SHP77 treated with DMSO at 0.1 percent for 48 hours (cell line): ENCODE measurements around the gene TULP4.
A peak's percentile ranks its signal among the peaks of the same experiment; 100 is the strongest.
"Not testable (repeated sequence)": the region's sequence is repeated elsewhere in the genome, so short reads cannot be mapped to it uniquely, and the experiment has no call there.

ENCODE experiments used
- DNase-seq: peaks from one replicate; lab custom pipeline; 2025; lab: John Stamatoyannopoulos, UW

Gene TULP4

DNA sequence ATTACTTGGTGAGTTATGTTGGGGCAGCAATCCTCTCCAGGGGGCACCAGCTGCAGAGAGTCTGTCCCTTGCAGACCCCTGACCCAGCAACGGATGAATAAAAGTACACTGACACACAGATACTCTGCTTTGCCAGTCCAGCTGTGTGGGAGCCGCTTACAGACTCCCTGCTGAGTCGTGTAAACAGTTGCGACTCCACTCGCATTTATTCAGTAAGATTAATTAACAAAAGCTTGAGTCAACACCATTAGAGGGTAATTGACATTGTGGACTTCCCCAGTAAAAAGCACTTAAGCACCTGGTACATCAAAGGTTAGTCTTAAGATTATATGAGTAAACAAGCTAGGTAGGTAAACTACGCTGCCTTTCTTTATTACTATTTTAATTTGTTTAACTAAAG, 155.7 kb downstream of the TULP4 start:
- DNase-seq = peak; percentile 63

DNA sequence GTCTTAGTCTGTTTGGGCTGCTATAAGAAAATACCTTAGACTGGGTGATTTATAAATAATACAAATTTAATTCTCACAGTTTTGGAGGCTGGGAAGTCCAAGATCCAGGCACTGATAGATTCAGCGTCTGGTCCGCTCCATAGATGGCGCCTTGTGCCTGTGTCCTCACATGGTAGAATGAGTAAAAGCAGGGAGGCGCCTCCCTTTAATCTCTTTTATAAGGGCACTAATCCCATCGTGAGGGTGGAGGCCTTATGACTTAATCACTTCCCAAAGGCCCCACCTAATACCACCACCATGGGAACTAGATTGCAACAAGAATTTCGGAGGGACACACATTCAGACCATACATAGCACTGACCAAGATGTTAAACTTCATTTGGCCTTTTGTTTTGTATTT, 156.4 kb downstream of the TULP4 start:
- DNase-seq = peak; percentile 38

DNA sequence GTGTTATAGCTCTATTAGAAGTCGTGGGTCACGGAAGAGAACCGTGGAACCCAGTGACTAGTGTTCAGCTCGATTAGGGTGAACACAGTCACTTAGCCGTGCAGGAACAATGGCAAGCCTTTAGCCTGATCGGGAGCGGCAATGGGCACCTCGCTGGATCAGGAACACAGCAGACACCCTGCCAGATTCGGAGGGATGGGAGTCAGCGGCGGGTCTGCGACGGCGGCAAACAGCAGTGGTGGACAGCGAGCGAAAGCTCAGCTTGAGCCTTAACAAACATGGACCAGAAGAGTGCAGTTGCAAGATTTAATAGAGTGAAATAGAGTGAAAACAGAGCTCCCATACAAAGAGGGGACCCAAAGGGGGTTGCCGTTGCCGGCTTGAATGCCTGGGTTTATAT, 157.8 kb downstream of the TULP4 start:
- not testable (repeated sequence) for DNase-seq

DNA sequence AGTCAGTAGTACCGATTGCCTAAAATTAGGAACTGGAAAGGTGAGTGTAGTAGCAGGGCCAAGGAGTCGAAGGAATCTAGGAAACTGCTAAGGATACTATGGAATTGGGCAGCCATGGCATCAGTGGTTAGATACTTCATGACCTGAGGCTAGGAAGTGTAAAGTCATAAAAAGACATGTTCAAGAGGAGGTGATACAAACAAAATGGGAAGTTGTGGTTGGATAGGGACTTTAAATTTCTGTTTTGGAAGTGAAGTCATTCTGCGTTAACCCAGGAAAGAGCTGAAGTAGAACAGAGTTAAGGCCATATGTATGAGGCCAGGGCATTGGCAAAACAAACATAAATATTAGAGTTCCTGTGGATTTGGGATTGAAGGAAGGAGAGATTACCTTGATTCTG, 159.1 kb downstream of the TULP4 start:
- DNase-seq = no peak

DNA sequence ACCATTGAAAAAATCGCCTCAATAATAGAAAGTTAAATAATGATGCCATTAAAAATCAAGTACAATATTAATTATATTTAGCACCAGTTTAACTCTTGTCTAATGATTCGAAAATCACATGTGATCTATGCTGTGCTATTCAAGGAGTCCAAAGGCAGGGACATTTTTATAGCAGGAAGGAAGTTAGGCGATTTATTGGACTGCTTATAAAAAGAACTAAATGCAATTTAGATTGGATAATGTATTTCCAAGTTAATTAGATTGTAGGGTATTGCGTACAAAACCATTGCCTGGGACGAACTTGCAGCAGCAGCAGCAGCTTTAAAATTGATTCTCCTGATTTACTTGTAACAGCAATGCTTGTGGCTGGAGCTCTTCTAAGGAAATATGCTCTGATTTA, 160.2 kb downstream of the TULP4 start:
- no peak for DNase-seq

DNA sequence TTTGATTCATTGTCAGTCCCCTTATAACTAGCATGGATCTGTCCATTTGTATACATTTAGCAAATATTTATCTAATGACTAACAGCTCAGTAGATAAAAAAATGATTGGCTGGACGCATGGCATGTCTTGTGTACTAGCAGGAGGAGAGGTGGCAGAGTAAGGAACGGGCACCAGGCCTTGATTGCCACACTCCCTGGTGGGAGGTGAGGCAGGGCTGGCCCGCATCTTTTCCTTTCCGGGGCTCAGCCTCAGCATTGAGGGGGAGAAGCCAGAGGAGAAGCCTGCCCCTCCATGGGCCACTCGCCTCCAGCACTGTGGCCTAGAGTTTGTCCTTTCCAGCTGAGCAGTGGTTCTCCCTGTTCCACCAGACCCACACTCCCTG, 162.7 kb downstream of the TULP4 start:
- peak; percentile 93 for DNase-seq

DNA sequence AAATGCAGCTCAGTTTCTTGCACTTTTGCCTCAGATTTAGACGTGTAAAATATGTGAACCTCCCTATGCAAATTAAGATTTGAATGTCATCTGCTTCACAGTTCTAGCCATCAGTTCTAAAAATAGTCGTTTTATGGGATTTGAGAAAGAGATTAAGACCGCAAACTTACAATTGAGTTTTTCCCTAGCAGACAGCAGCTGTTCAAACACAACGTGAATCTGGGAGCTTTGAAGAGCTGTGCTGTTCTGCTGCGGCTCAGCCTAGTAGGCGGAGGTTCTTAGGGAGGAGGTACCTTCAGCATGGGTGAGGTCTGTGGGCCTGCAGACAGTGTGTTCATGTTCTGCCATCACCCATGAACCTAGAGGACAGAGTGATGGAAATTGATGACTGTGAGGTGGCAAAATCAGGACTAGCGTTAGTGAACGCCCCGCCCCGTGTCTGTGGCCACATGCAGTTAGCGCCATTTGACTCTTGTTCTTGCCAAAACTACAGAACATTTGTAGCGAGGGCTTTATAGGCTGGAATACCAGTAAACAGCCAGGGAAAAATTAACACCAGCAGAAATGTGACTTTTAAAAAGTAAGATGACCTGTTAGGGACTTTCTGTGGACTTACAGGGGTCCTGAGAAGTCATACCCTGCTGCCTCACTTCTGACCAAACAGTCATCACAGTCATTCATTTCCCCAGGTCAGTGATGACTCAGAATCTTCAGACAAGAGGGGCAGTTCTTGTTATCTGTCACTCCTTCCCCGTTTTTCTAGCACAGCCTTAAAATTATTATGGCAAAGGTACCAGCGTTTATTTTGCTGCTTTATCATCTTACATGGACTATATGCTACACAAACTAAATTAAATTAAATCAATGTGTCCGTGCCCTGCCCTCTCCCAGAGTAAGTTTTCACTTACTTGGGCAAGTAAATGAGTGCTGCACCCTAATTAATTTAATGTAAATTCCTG, 163.4 kb downstream of the TULP4 start:
- DNase-seq = peak; percentile 100

DNA sequence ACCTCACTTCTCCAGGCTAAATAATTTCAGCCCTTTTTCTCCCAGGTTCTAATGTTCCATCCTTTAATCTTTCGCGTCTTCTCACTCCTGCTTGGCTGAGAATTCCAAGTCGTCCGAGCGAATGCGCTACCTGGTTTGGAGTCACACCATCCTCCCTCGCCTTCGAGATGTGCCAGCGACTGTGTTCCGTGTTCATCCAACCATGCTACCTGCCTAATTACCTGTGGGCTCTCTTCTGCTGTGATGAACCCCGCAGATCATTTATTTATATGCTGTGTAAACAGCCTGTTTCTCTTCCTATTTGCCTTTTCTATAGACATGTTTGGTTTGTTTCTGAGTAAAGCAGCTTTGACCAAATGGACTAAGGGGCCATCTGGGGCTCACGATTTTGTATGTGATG, 164.1 kb downstream of the TULP4 start:
- DNase-seq = no peak

DNA sequence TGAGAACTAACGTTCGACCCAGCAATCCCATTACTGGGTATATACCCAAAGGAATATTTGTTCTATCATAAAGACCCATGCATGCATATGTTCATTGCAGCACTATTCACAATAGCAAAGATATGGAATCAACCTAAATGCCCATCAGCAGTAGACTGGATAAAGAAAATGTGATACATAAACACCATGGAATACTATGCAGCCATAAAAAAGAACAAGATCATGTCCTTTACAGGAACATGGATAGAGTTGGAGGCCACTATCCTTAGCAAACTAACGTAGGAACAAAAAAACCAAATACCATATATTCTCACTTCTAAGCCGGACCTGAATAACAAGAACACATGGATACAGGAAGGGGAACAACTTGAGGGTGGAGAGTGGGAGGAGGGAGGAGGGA, 165.5 kb downstream of the TULP4 start:
- not testable (repeated sequence) for DNase-seq

DNA sequence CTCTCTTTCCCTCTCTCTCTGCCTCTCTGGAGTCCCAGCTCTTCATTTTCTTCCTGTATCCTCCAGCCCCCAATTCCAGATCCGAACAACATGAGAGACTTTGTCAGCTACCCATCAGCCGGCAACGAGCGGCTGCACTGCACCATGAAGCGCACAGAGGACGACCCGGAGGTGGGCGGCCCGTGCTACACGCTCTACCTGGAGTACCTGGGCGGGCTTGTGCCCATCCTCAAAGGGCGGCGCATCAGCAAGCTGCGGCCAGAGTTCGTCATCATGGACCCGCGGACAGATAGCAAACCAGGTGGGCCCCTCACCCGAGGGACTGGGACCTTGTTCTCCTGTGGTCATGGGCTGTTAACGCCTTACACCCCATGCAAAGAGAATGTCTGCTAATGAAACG, 168.7 kb downstream of the TULP4 start:
- no peak for DNase-seq

DNA sequence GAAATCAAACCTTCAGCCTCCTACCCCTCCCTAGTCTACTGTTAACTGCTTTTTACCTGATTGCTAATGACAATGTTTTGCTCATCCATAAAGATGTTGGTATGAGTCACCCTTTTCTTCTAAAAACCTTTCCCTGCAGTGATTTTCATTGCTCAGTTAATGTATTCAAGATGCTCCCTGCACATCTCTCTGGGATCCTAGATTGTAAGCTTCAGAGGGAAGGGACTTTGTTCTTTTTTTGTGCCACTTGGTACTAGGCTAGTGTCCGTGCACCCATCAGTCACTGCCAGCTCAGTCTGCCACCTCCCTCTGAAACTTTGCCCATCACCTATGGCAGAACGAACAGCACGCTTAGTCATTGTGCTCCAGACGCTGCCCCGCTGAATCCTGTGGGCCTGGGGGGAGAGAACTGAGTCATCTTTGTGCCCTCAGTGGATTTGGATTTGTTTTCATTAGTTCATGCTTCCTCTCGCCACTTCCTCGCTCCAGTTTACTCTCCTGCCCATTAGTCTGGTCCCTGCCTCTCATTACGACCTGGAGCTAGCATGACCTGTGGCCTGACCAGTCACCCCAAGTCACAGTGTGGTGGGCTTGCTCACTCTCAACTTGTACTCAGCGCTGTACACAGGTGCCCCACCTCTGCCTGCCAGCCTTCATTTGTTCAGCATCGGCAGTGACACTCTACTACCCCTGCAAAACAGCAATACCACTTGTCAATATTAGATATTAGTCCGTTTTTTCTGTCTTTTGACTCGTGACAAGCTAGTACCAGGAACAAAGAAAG, 169.6 kb downstream of the TULP4 start:
- no peak for DNase-seq

DNA sequence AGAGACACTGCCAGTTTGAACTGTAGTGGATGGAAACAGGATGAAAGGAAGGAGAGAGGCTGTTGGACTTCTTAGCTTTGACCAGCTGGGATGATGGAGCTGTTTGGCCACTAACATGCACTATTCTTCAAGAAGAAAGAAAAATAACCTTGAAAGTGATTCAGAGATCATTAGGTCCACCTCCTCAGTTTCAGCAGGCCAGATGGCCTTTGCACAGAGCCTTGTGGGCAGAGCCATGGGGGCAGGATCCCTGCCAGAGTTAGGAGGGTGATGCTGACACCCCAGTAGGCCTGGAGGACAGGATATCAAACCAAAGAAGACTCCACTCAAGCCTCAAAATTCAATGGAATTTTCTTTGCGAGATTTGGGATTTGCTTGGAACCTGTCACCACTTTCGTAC, 173.2 kb downstream of the TULP4 start:
- no peak for DNase-seq

DNA sequence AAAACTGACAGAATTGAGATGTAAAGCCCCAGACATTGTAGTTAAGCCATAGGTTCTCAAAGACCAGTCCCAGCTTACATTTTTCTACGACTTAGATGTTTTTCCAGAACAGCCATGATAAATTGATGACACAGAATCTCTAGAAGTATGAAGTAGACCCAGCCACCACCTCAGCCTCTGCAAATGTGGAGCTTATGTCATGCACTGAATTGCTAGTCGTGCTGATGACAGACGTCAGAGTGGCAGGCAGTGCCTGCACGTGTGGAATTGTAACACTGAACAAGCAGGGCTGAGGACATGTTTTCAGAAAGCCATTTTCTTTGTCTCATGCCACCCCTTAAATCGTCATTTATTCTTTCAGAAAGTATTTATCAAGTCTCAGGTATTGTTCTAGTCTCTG, 175.2 kb downstream of the TULP4 start:
- DNase-seq = no peak

DNA sequence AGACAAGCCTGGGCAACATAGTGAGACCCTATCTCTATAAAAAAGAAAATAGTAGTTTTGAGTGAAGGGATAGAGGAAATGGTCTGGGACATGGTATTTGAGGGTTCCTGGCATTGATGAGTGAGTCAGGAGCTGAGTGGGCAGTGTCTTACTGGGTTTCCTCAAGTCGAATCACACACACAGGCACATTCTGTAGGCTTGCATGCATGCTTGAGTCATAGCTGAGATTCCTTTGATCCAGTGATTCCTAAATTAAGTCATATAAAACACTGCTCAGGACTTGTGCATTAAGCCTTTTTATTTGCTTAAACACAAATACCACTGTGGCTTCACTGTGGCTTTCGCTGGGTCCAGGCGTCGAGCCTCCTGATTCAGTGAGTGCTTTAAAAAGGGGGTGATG, 175.8 kb downstream of the TULP4 start:
- no peak for DNase-seq

DNA sequence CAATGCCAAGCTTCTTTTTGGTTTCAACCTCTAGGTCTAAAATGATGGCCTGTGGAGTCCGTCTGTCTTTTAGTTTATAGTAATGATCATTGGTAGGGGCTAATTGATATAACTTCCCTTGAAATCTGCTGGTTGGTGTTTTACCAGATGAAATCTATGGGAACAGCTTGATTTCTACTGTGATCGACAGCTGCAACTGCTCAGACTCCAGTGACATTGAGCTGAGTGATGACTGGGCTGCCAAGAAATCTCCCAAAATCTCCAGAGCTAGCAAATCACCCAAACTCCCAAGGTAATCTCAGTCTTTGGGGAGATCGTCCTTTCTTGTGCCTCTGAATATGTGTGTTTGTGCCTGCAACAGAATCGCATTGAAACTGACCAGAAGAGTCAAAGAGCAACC, 177.2 kb downstream of the TULP4 start:
- DNase-seq = no peak

DNA sequence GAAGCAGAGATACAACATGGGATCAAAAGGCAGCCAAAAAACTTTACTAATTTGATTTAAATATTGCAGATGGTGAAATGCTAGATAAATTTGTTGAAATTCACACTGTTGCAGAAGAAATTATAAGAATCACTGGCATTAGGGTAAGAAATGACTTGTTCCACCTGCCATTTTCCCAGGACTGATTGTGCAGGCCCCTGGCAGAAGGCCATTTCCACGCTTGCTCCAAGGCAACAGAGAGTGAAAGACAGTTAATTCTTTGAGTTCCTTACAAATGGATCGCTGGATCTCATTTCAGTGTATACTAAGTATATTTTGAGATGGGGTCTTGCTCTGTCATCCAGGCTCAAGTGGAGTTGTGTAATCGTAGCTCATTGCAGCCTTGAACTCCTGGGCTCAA, 180.6 kb downstream of the TULP4 start:
- DNase-seq = no peak

DNA sequence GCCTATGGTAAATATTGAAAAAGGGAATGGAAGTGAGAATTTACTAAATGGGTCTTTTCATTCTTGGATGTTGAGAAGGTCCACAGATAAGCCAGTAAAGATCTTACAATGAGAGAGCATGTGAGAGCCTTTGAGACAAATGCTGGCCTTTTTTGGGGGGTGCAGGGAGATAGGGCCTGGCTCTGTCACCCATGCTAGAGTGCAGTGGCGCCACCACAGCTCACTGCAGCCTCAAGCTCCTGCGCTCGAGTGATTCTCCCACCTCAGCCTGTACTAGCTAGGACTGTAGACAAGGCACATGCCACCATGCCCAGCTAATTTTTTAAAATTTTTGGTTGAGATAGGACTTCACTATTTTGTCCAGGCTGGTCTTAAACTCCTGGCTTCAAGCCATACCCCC, 184.4 kb downstream of the TULP4 start:
- no peak for DNase-seq

DNA sequence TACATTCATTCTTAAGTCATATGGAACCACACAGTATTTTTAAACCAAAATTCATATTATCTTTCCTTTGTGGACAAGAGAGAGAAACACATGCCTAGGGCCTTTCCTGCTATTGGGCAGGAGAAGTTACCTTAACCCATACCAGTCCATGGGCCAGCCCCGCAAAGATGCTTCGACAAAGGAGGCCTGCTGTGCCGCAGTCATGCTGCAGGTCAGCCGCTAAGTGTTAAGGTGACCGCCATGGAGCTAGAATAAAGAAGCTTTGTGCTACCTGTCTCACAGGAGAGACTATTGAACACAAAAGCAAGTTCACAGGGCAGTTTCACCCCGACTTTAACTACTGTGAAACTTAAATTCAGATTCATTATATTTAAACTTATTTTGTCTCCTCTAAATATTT, 185.4 kb downstream of the TULP4 start:
- no peak for DNase-seq

DNA sequence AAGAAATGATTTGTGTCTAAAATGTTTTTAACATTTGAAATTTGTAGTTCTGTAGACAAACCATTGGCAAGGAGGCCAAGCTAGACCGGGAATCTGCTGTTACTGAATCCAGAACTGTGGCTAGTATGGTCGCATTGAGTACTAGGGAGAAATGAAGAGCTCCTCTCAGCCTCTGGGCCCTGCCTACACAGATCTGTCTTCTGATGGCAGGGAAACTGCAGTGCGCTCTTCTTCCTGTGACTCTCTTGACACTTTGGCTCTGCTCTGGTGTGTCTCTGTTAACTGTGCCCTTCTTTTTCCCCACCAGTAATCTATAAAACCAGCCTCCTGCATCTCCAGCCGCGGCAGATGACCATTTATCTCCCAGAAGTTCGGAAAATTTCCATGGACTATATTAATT, 186.1 kb downstream of the TULP4 start:
- no peak for DNase-seq

DNA sequence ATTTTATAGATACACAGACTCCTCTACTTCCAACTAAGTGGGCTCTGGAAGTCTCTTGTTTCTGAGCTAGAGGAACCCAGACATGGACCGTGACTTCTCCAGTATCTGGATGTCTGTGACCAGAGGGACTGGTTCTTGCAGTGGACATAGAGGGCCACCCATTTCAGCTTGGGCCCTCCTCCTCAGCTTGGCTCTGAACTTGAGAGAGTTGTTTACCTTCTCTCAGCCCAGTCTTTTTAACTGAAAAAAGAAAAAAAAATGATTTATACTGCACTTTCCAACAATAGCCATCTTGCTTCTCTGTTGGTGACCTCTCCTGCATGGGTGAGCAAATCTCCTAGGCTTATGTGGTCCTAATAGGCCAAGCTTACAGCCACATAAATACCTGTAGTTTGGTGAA, 187.3 kb downstream of the TULP4 start:
- no peak for DNase-seq

DNA sequence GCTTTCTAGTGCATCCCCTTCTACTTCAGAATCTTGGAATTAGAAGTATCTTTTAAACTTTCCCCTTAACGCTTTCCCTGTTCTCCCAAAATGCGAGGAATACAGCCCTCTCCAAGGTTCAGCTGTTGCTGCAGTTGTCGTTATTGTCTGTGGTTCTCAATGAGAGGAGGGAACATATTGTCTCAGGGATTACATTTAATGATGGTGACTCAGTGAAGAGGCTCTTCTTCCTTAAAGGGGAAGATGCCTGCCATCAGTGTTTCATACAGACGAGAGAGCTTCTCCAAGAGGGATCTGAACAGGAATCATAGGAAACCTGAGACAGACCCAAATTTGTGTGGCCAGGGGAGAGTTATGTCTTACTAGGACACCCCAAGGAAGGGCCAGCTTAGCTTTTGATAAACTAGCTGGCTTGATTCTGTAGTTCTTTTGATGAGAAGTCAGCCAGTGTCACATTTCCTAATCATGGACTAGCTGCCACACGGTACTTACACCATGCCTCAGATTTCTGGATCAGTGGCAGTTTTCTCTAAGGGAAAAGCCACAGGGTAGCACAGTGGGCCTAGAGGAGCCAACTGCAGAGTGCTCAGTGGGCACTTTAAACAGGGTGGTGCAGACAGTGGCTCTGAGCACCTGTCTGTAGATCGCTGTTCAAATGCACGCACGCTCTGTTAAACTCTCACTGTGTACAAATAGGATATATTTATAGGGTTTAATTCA, 187.9 kb downstream of the TULP4 start:
- peak; percentile 19 for DNase-seq

DNA sequence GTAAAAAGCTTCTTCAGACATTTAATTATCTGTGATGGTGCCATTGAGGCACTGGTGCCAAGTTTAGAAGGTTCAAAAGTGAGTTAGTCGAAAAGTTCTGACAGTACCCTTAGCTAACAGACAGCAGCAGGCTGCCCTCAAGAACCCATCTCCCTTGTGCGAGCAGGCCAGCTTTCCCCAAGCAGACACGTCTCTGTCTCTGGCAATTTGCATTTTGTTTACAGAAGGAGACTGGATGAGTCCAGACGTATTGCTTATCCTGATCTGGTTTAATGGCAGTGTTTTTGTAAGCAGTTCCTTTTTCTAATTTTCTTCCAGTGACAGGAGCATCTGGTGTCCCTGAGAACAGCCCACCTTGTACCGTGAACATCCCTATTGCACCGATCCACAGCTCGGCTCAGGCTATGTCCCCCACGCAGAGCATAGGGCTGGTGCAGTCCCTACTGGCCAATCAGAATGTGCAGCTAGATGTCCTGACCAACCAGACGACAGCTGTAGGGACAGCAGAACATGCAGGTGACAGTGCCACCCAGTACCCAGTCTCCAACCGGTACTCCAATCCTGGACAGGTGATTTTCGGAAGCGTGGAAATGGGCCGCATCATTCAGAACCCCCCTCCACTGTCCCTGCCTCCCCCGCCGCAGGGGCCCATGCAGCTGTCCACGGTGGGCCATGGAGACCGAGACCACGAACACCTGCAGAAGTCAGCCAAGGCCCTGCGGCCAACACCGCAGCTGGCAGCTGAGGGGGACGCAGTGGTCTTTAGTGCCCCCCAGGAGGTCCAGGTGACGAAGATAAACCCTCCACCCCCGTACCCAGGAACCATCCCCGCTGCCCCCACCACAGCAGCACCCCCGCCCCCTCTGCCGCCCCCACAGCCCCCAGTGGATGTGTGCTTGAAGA, 189.3 kb downstream of the TULP4 start:
- no peak for DNase-seq
